Measurements from ENCODE around the gene MATR3. TPM values are rescaled to one million over a fixed set of nuclear protein-coding genes. Genes with fewer than 3 reads are reported as not detected.

The MATR3 gene
- total RNA-seq, 6 experiments from 2014 or later: 43.5 to 73.8 (median 65.3) TPM

DNA sequence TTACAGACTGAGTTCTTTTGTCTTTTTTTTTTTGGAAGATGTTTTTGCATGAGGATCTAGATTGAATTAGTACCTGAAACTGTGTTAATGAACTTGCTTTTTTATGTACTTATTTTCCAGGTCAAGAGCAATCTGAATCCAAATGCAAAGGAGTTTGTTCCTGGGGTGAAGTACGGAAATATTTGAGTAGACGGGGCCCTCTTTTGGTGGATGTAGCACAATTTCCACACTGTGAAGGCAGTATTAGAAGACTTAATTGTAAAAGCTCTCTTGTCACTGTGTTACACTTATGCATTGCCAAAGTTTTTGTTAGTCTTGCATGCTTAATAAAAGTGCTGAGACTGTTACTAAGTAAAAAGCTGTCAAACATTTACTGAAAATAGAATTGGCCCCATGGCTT is 75.1 kb downstream of the MATR3 start:
- TF ChIP-seq, protein P1, sequence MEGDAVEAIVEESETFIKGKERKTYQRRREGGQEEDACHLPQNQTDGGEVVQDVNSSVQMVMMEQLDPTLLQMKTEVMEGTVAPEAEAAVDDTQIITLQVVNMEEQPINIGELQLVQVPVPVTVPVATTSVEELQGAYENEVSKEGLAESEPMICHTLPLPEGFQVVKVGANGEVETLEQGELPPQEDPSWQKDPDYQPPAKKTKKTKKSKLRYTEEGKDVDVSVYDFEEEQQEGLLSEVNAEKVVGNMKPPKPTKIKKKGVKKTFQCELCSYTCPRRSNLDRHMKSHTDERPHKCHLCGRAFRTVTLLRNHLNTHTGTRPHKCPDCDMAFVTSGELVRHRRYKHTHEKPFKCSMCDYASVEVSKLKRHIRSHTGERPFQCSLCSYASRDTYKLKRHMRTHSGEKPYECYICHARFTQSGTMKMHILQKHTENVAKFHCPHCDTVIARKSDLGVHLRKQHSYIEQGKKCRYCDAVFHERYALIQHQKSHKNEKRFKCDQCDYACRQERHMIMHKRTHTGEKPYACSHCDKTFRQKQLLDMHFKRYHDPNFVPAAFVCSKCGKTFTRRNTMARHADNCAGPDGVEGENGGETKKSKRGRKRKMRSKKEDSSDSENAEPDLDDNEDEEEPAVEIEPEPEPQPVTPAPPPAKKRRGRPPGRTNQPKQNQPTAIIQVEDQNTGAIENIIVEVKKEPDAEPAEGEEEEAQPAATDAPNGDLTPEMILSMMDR (IDR thresholded peaks at IDR 0.05): peak in 1 of 4 donors; percentile 5
- TF ChIP-seq POLR2A (IDR thresholded peaks at IDR 0.05): no peak
- Histone ChIP-seq H3K36me3 (peaks cover 0 to 78% (median 26%) of the 10 kb centered on the region in 4 donors), H3K27ac (no peak overlapping the region)

DNA sequence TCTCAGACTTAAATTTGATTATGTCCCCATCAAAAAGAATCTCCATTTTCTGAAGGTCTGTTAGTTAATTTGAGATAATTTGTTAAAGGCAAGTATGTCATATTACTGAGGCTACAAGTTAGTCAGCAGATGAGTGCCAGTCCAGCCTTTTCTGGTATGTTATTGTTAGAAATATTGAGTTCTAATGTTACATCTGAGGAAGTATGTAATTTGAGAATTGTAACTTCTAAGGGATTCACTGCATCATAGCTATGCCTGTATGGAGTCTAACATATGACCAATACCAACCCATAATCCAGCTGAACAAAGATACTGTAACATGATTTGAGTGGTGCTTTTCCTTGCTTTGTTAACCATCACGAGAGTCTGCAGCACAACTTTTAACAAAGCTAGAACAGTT is 75.6 kb downstream of the MATR3 start:
- Histone ChIP-seq H3K27ac (no peak overlapping the region), H3K4me3 (no peak overlapping the region), H3K4me1 (peaks cover 0 to 15% (median 0%) of the 10 kb centered on the region in 4 donors), H3K36me3 (peaks cover 0 to 72% (median 23%) of the 10 kb centered on the region in 4 donors), H3K9me3 (no peaks in the 10 kb centered on the region), H3K27me3 (no peaks in the 10 kb centered on the region)
- ATAC-seq: no peak
- WGBS (ENCODE audit: insufficient coverage, low coverage, low lambda C conversion rate, missing lambda C conversion rate): 91% methylated on average over 1 of the region's 1 CpG
- DNase-seq: no peak
- intact Hi-C loops (cut with DNase I): no loop called here
- TF ChIP-seq, protein P1 (IDR thresholded peaks at IDR 0.05): no peak
- TF ChIP-seq POLR2A (IDR thresholded peaks at IDR 0.05): no peak

More for the DNA sequence above, 75.1 kb downstream of the MATR3 start:
- H3K27me3 ChIP-seq: no peaks in the 10 kb centered on the region
- no peak for DNase-seq
- peaks cover 0 to 11% (median 0%) of the 10 kb centered on the region in 4 donors for H3K4me1 ChIP-seq
- WGBS (ENCODE audit: insufficient coverage, low coverage, low lambda C conversion rate, missing lambda C conversion rate): 48% methylated on average over 2 of the region's 2 CpGs
- no peaks in the 10 kb centered on the region for H3K9me3 ChIP-seq
- no peak overlapping the region for H3K4me3 ChIP-seq
- intact Hi-C loops (cut with DNase I): no loop called here
- ATAC-seq: no peak

DNA sequence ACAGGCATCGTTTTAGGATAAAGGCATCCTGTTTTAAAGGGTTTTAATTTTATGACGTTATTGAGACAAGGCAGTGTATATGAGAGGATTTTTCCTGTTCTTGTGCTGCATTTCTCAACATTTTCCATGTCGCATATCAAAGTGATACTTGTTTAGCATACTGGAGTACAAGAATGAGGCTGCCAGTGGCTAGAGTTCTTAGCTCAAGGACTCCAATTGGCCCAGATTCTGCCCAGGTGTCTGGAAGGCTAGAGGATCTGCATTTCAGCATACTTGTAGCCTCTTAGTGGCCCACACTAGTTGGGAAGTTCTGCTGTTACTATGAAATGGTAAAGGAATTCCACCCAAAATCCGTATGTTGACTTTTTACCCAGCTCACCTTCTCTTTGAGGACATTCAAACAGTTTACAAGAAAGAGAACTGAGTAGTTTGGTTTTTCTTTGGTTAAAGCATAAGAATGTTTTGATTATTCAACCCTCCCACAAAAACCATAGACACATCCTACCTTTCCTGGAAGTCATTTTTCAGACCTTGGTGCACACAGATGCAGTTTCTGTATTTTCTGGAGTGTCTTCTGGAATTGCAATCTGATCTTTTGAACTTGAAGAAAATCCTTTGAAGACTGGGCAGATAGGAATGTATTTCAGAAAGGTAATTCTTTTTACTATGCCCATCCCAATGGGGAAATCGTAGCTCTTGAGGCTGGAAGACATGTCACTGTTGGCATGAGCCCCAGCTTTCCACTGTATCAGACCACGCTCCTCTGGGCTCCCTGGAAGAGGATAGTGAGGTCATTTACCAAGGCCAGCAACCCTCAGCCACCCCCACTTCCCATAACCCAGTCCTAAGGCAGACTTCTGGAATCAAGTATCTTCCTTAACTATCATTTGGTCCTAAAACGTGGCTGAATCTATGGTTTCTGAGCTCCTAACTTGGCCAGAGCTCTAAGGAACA is 78.2 kb downstream of the MATR3 start:
- Histone ChIP-seq H3K4me1 (peaks cover 0 to 21% (median 0%) of the 10 kb centered on the region in 4 donors), H3K27me3 (no peaks in the 10 kb centered on the region), H3K9me3 (no peaks in the 10 kb centered on the region), H3K4me3 (no peak overlapping the region), H3K36me3 (peaks cover 0 to 47% (median 9%) of the 10 kb centered on the region in 4 donors), H3K27ac (no peak overlapping the region)
- TF ChIP-seq POLR2A (IDR thresholded peaks at IDR 0.05): no peak
- TF ChIP-seq, protein P1 (IDR thresholded peaks at IDR 0.05): no peak
- intact Hi-C loops (cut with DNase I): no loop called here
- ATAC-seq (no peak), DNase-seq (no peak)
- 72% methylated on average over 7 of the region's 7 CpGs for WGBS (ENCODE audit: insufficient coverage, low coverage, low lambda C conversion rate, missing lambda C conversion rate)

DNA sequence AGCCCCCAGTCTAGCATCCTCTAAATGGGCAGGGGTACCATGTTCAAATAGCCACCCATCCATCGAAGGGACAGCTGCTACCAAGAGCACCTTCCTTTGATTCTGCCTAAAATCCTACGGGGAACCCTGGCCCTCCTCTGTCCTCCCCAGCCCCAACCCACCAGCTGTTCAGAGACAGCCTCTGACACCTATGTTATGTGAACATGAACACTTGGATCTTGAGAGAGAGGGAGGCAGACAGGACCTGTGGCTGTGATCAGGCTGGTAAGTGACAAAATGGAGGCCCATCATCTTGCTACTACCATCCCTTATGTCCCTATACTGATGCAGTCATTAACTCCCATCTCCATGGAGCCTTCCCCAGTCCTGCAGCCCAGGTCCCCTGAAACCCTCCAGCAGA is 81.4 kb downstream of the MATR3 start:
- peaks cover 0 to 41% (median 2%) of the 10 kb centered on the region in 4 donors for H3K36me3 ChIP-seq
- DNase-seq: peak in 1 of 3 donors; percentile 13
- peak overlapping the region in 1 of 3 donors; percentile 9 for H3K27ac ChIP-seq
- WGBS (ENCODE audit: insufficient coverage, low coverage, low lambda C conversion rate, missing lambda C conversion rate): no CpG with 5 or more reads among the region's 2 CpGs
- H3K4me3 ChIP-seq: no peak overlapping the region
- intact Hi-C loops (cut with DNase I): no loop called here
- TF ChIP-seq POLR2A (IDR thresholded peaks at IDR 0.05): no peak
- ATAC-seq: no peak
- no peaks in the 10 kb centered on the region for H3K9me3 ChIP-seq
- H3K27me3 ChIP-seq: no peaks in the 10 kb centered on the region
- peaks cover 0 to 21% (median 0%) of the 10 kb centered on the region in 4 donors for H3K4me1 ChIP-seq

DNA sequence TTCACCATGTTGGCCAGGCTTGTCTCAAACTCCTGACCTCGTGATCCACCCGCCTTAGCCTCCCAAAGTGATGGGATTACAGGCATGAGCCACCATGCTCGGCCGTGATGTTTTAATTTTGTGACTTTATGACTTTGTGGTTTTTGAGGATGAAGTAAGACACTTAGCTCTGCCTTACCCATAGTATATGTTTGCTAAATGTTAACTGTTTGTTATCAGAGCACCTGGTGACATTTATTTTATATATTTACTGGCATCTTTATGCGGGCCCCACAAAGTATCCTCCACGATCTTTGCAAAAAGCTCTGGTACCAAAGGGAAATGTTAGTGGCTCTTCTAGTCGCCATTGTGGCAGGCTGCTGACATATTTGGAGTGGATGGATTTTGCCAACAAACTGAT is 82.8 kb downstream of the MATR3 start:
- WGBS (ENCODE audit: insufficient coverage, low coverage, low lambda C conversion rate, missing lambda C conversion rate): 95% methylated on average over 5 of the region's 7 CpGs
- intact Hi-C loops (cut with DNase I): no loop called here
- TF ChIP-seq, protein P1 (IDR thresholded peaks at IDR 0.05): no peak
- no peak for DNase-seq
- no peak overlapping the region for H3K4me3 ChIP-seq
- H3K27me3 ChIP-seq: no peaks in the 10 kb centered on the region
- no peaks in the 10 kb centered on the region for H3K9me3 ChIP-seq
- peaks cover 0 to 26% (median 0%) of the 10 kb centered on the region in 4 donors for H3K4me1 ChIP-seq
- H3K27ac ChIP-seq: no peak overlapping the region
- ATAC-seq: no peak
- H3K36me3 ChIP-seq: peaks cover 0 to 33% (median under 1%) of the 10 kb centered on the region in 4 donors
